Parathyroid adenoma (tissue), 2 donors: ENCODE measurements around the gene TMTC2.

ENCODE experiments used
- H2AFZ ChIP-seq: fragments of 300-600 bp; sonication (generic); one replicate; pipeline ENCODE4 v1.7.0; 2017; ENCODE audit warnings: antibody characterized with exemption, mild to moderate bottlenecking
- H3K27ac ChIP-seq: fragments of 300-600 bp; sonication (generic); one replicate; pipeline ENCODE4 v1.7.0; 2017
- H3K27me3 ChIP-seq: fragments of 300-600 bp; sonication (generic); one replicate; pipeline ENCODE4 v1.7.0; 2017; ENCODE audit warnings: low read length; ENCODE audit not compliant: control insufficient read depth, insufficient read depth
- H3K36me3 ChIP-seq: fragments of 300-600 bp; sonication (generic); one replicate; pipeline ENCODE4 v1.7.0; 2017; ENCODE audit warnings: low read length; ENCODE audit not compliant: control insufficient read depth, insufficient read depth
- H3K4me1 ChIP-seq: fragments of 300-600 bp; sonication (generic); one replicate; pipeline ENCODE4 v1.7.0; 2017; ENCODE audit warnings: control low read depth
- H3K4me2 ChIP-seq: fragments of 300-600 bp; sonication (generic); one replicate; pipeline ENCODE4 v1.7.0; 2017; ENCODE audit warnings: low read length
- H3K4me3 ChIP-seq: fragments of 300-600 bp; sonication (generic); one replicate; pipeline ENCODE4 v1.7.0; 2017; ENCODE audit warnings: low read depth, low read length
- H3K79me2 ChIP-seq: fragments of 300-600 bp; sonication (generic); one replicate; pipeline ENCODE4 v1.7.0; 2017; ENCODE audit warnings: control low read depth
- H3K9ac ChIP-seq: fragments of 300-600 bp; sonication (generic); one replicate; pipeline ENCODE4 v1.7.0; 2017; ENCODE audit warnings: mild to moderate bottlenecking
- H3K9me3 ChIP-seq: fragments of 300-600 bp; sonication (generic); one replicate; pipeline ENCODE4 v1.7.0; 2017; ENCODE audit warnings: low read length; ENCODE audit not compliant: control insufficient read depth
- CTCF ChIP-seq: fragments of 300-600 bp; sonication (generic); IDR thresholded peaks from one replicate; pipeline ENCODE4 v1.7.0; 2017; ENCODE audit warnings: antibody characterized with exemption, mild to moderate bottlenecking
- donor health status: primary hyperparathyroidism.

The TMTC2 gene

GRCh38 chr12:82659343-82660207, 27.1 kb upstream of the TMTC2 start:
- no peak overlapping the region for H3K27ac ChIP-seq
- H2AFZ ChIP-seq, result no peak overlapping the region
- H3K27me3 ChIP-seq, result no peaks in the 10 kb centered on the region
- no peaks in the 10 kb centered on the region for H3K9me3 ChIP-seq
- H3K36me3 ChIP-seq, result no peaks in the 10 kb centered on the region
- H3K4me3 ChIP-seq, result no peak overlapping the region
- H3K9ac ChIP-seq, result no peak overlapping the region
- no peak for TF ChIP-seq CTCF
- no peak overlapping the region for H3K4me2 ChIP-seq
- H3K4me1 ChIP-seq, result no peaks in the 10 kb centered on the region
- no peaks in the 10 kb centered on the region for H3K79me2 ChIP-seq

DNA sequence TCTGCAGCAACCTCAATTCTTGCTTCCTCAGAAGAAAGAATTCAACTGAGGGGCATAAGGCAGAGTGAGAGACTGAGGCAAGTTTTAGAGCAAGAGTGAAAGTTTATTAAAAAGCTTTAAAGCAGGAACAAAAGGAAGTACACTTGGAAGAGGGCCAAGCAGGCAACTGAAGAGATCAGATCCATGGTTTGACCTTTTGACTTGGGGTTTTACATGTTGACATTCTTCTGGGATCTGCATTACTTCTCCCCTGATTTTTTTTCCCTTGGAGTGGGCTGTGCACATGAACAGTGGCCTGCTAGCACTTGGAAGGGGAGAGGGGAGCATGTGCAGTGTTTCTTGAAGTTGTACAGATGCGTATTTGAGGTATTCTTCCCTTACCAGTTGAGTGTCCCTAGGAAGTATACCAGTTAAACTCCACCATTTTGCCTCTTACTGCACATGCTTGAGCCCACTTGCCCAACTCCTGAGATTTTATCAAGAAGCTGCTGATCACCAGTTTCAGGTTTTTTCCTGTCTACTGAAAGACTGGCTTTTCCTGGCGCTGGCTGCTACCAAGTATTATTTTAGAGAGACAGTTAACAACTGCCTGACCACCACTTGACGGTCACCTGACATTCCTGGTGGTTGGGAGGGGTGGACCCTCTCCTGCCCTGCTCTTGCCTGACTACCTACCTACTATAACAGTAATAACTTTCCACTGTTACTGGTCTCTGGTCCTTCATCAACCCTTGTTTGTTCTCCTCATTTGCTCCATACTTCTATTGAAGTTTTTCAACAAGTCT, 26.0 kb upstream of the TMTC2 start:
- Histone ChIP-seq H3K4me1 (no peaks in the 10 kb centered on the region), H3K27me3 (no peaks in the 10 kb centered on the region), H3K9ac (no peak overlapping the region), H3K79me2 (no peaks in the 10 kb centered on the region), H3K27ac (no peak overlapping the region), H2AFZ (no peak overlapping the region), H3K4me2 (no peak overlapping the region), H3K36me3 (no peaks in the 10 kb centered on the region), H3K4me3 (no peak overlapping the region), H3K9me3 (no peaks in the 10 kb centered on the region)
- no peak for TF ChIP-seq CTCF

DNA sequence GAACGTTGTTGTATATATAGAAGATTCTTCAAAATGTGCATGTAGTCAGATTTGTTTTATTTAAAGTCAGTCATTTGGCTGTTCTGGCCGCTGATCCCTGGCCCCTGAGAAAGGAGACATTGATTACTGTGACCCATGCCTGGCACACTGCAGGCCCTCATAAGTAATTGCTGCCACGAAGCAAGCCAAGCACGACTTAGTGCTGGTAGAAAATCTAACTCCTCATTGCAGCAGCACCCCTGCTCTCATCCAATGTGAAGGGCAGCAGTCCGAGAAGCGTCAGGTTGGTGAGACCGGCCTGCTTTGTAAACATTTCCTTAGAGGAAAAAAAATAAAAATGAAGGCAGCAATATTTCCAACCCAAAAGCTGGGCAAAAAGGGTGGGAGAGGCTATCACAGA, 22.8 kb upstream of the TMTC2 start:
- no peak overlapping the region for H3K9ac ChIP-seq
- TF ChIP-seq CTCF, result no peak
- H3K4me3 ChIP-seq, result no peak overlapping the region
- H3K36me3 ChIP-seq, result no peaks in the 10 kb centered on the region
- no peak overlapping the region for H3K27ac ChIP-seq
- H2AFZ ChIP-seq, result no peak overlapping the region
- no peaks in the 10 kb centered on the region for H3K27me3 ChIP-seq
- no peaks in the 10 kb centered on the region for H3K9me3 ChIP-seq
- no peaks in the 10 kb centered on the region for H3K4me1 ChIP-seq
- H3K79me2 ChIP-seq, result no peaks in the 10 kb centered on the region
- H3K4me2 ChIP-seq, result no peak overlapping the region

DNA sequence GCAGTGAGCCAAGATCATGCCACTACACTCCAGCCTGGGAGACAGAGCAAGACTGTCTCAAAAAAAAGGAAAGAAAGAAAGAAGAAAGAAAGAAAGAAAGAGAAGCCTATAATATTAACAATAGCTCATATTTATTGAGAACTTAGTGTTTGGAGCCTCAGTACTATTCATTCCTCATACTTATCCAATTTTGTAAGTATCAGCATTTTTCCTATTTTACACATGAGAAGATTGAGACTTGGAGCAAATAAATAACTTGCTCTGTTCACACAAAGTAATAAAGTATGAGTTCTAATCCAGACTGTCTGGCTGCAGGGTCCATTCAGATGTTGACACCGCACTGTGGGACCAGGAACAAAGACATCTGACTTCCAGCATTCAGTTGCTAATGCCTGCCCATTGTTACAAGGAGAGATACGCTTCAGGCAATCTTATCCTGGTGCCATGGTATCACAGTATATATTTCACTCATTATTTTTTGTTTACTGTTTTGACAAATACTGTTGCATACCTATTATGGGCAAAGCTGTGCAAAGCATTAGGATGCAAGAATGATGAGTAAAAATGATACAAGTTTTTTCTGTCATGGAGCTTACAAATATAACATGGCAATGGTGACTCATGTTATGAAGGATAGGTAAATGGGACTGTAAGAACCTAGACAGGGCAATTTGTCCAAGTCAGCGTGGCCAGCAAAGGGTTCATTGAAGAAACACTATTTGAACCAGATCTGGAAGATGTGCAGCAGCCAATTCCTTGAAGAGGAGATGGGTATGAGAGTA, 21.4 kb upstream of the TMTC2 start:
- no peaks in the 10 kb centered on the region for H3K4me1 ChIP-seq
- H3K27me3 ChIP-seq, result no peaks in the 10 kb centered on the region
- no peaks in the 10 kb centered on the region for H3K9me3 ChIP-seq
- H2AFZ ChIP-seq, result no peak overlapping the region
- H3K36me3 ChIP-seq, result no peaks in the 10 kb centered on the region
- no peak for TF ChIP-seq CTCF
- no peak overlapping the region for H3K4me3 ChIP-seq
- no peak overlapping the region for H3K9ac ChIP-seq
- H3K27ac ChIP-seq, result no peak overlapping the region
- H3K4me2 ChIP-seq, result no peak overlapping the region
- no peaks in the 10 kb centered on the region for H3K79me2 ChIP-seq
